ENCODE data around the gene TWNK. TPM values are rescaled to one million over a fixed set of nuclear protein-coding genes. Genes with fewer than 3 reads are reported as not detected.
A peak's percentile ranks its signal among the peaks of the same experiment; 100 is the strongest.

The TWNK gene
- total RNA-seq, 1 experiment from 2014 or later, result 28.2 TPM

DNA sequence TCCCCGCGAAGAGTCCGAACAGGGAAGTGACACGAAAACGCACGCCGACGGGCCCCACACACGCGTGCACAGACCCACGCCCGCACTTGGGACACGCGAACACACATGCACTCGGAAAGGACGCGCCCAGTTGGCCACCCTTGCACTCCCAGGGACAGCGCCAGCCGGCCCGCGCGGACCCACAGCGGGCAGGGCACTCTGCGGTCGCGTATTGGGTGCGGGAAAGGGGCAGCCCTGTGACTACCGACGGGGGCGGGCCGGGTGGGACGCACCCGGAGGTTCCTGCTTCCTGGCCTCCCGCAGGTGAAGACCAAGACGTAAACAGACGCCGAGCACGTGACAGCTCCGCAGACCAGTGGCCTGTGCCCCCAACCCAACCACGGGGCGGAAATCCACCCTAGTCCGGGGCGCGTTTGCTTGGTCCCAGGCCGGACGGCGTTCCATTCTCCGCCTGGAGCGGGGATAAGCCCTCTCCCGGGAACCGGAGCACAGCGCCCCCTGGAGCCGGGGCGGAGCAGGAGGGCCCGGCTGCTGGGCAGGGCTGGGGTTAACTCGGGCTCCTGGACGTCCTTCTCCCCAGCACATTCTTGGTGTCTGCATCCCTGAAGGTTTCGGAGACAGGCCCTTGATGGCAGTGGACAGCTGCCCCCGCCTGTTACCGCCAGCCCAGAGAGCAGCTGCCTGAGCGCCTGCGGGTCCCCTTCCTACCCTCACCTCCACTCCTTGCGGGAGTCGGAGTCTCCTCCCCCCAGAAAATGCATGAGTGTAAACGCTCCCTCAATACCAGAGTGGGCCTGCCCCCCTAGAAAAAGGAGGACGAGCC is 10.2 kb downstream of the TWNK start (continued):
- TF ChIP-seq, protein P1, sequence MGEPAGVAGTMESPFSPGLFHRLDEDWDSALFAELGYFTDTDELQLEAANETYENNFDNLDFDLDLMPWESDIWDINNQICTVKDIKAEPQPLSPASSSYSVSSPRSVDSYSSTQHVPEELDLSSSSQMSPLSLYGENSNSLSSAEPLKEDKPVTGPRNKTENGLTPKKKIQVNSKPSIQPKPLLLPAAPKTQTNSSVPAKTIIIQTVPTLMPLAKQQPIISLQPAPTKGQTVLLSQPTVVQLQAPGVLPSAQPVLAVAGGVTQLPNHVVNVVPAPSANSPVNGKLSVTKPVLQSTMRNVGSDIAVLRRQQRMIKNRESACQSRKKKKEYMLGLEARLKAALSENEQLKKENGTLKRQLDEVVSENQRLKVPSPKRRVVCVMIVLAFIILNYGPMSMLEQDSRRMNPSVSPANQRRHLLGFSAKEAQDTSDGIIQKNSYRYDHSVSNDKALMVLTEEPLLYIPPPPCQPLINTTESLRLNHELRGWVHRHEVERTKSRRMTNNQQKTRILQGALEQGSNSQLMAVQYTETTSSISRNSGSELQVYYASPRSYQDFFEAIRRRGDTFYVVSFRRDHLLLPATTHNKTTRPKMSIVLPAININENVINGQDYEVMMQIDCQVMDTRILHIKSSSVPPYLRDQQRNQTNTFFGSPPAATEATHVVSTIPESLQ (CRISPR knock-in tag; IDR thresholded peaks at IDR 0.05), result 0 out of 2 replicates have a peak, but pooled peaks have one; percentile 33
- TF ChIP-seq, protein P2, sequence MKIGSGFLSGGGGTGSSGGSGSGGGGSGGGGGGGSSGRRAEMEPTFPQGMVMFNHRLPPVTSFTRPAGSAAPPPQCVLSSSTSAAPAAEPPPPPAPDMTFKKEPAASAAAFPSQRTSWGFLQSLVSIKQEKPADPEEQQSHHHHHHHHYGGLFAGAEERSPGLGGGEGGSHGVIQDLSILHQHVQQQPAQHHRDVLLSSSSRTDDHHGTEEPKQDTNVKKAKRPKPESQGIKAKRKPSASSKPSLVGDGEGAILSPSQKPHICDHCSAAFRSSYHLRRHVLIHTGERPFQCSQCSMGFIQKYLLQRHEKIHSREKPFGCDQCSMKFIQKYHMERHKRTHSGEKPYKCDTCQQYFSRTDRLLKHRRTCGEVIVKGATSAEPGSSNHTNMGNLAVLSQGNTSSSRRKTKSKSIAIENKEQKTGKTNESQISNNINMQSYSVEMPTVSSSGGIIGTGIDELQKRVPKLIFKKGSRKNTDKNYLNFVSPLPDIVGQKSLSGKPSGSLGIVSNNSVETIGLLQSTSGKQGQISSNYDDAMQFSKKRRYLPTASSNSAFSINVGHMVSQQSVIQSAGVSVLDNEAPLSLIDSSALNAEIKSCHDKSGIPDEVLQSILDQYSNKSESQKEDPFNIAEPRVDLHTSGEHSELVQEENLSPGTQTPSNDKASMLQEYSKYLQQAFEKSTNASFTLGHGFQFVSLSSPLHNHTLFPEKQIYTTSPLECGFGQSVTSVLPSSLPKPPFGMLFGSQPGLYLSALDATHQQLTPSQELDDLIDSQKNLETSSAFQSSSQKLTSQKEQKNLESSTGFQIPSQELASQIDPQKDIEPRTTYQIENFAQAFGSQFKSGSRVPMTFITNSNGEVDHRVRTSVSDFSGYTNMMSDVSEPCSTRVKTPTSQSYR (CRISPR knock-in tag; IDR thresholded peaks at IDR 0.05), result peak; percentile 25; the same call in 1 of the 2 replicates
- TF ChIP-seq, protein P3, sequence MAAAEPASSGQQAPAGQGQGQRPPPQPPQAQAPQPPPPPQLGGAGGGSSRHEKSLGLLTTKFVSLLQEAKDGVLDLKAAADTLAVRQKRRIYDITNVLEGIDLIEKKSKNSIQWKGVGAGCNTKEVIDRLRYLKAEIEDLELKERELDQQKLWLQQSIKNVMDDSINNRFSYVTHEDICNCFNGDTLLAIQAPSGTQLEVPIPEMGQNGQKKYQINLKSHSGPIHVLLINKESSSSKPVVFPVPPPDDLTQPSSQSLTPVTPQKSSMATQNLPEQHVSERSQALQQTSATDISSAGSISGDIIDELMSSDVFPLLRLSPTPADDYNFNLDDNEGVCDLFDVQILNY (CRISPR knock-in tag; IDR thresholded peaks at IDR 0.05), result peak; percentile 69; the same call in 1 of the 2 replicates
- TF ChIP-seq CREB1 (CRISPR knock-in tag; IDR thresholded peaks at IDR 0.05) (no peak), MXD4 (CRISPR knock-in tag; IDR thresholded peaks at IDR 0.05; ENCODE audit: borderline replicate concordance) (no peak), ZNF317 (CRISPR knock-in tag; IDR thresholded peaks at IDR 0.05; ENCODE audit: borderline replicate concordance, low read depth) (0 out of 2 replicates have a peak, but pooled peaks have one; percentile 11), FOXK1 (CRISPR knock-in tag; IDR thresholded peaks at IDR 0.05) (peak; percentile 97), ZNF232 (CRISPR knock-in tag; IDR thresholded peaks at IDR 0.05) (0 out of 2 replicates have a peak, but pooled peaks have one; percentile 47), NFATC4 (CRISPR knock-in tag; IDR thresholded peaks at IDR 0.05) (no peak), ZNF121 (CRISPR knock-in tag; IDR thresholded peaks at IDR 0.05) (peak; percentile 91), ZNF396 (CRISPR knock-in tag; IDR thresholded peaks at IDR 0.05; ENCODE audit: borderline replicate concordance) (no peak), EMX1 (CRISPR knock-in tag; IDR thresholded peaks at IDR 0.05) (0 out of 2 replicates have a peak, but pooled peaks have one; percentile 21)
- TF ChIP-seq, protein P4, sequence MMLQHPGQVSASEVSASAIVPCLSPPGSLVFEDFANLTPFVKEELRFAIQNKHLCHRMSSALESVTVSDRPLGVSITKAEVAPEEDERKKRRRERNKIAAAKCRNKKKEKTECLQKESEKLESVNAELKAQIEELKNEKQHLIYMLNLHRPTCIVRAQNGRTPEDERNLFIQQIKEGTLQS (CRISPR knock-in tag; conservative IDR thresholded peaks at IDR 0.05), result no peak
- TF ChIP-seq, protein P5, sequence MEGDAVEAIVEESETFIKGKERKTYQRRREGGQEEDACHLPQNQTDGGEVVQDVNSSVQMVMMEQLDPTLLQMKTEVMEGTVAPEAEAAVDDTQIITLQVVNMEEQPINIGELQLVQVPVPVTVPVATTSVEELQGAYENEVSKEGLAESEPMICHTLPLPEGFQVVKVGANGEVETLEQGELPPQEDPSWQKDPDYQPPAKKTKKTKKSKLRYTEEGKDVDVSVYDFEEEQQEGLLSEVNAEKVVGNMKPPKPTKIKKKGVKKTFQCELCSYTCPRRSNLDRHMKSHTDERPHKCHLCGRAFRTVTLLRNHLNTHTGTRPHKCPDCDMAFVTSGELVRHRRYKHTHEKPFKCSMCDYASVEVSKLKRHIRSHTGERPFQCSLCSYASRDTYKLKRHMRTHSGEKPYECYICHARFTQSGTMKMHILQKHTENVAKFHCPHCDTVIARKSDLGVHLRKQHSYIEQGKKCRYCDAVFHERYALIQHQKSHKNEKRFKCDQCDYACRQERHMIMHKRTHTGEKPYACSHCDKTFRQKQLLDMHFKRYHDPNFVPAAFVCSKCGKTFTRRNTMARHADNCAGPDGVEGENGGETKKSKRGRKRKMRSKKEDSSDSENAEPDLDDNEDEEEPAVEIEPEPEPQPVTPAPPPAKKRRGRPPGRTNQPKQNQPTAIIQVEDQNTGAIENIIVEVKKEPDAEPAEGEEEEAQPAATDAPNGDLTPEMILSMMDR (IDR thresholded peaks at IDR 0.05), result peak; percentile 93
- TF ChIP-seq, protein P6, sequence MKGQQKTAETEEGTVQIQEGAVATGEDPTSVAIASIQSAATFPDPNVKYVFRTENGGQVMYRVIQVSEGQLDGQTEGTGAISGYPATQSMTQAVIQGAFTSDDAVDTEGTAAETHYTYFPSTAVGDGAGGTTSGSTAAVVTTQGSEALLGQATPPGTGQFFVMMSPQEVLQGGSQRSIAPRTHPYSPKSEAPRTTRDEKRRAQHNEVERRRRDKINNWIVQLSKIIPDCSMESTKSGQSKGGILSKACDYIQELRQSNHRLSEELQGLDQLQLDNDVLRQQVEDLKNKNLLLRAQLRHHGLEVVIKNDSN (CRISPR knock-in tag; IDR thresholded peaks at IDR 0.05), result peak; percentile 90
- TF ChIP-seq, protein P7, sequence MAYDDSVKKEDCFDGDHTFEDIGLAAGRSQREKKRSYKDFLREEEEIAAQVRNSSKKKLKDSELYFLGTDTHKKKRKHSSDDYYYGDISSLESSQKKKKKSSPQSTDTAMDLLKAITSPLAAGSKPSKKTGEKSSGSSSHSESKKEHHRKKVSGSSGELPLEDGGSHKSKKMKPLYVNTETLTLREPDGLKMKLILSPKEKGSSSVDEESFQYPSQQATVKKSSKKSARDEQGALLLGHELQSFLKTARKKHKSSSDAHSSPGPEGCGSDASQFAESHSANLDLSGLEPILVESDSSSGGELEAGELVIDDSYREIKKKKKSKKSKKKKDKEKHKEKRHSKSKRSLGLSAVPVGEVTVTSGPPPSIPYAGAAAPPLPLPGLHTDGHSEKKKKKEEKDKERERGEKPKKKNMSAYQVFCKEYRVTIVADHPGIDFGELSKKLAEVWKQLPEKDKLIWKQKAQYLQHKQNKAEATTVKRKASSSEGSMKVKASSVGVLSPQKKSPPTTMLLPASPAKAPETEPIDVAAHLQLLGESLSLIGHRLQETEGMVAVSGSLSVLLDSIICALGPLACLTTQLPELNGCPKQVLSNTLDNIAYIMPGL (CRISPR knock-in tag; IDR thresholded peaks at IDR 0.05), result peak; percentile 99
- TF ChIP-seq, protein P8, sequence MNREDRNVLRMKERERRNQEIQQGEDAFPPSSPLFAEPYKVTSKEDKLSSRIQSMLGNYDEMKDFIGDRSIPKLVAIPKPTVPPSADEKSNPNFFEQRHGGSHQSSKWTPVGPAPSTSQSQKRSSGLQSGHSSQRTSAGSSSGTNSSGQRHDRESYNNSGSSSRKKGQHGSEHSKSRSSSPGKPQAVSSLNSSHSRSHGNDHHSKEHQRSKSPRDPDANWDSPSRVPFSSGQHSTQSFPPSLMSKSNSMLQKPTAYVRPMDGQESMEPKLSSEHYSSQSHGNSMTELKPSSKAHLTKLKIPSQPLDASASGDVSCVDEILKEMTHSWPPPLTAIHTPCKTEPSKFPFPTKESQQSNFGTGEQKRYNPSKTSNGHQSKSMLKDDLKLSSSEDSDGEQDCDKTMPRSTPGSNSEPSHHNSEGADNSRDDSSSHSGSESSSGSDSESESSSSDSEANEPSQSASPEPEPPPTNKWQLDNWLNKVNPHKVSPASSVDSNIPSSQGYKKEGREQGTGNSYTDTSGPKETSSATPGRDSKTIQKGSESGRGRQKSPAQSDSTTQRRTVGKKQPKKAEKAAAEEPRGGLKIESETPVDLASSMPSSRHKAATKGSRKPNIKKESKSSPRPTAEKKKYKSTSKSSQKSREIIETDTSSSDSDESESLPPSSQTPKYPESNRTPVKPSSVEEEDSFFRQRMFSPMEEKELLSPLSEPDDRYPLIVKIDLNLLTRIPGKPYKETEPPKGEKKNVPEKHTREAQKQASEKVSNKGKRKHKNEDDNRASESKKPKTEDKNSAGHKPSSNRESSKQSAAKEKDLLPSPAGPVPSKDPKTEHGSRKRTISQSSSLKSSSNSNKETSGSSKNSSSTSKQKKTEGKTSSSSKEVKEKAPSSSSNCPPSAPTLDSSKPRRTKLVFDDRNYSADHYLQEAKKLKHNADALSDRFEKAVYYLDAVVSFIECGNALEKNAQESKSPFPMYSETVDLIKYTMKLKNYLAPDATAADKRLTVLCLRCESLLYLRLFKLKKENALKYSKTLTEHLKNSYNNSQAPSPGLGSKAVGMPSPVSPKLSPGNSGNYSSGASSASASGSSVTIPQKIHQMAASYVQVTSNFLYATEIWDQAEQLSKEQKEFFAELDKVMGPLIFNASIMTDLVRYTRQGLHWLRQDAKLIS (CRISPR knock-in tag; IDR thresholded peaks at IDR 0.05; ENCODE audit: borderline replicate concordance), result 0 out of 2 replicates have a peak, but pooled peaks have one; percentile 25
